ENCODE results near the gene NRDE2.

- TF ChIP-seq CTCF (conservative IDR thresholded peaks at IDR 0.05; ENCODE audit: low read length) (no peak), EZH2phosphoT487 (IDR thresholded peaks at IDR 0.05; ENCODE audit: borderline replicate concordance, low read depth, low read length) (no peak)
Measured at GRCh38 chr14:90302529-90303303, 29.0 kb downstream of the NRDE2 start.
